ENCODE measurements around the gene TBC1D16. TPM values are rescaled to one million over a fixed set of nuclear protein-coding genes. Genes with fewer than 3 reads are reported as not detected.

The TBC1D16 gene
- total RNA-seq, 1 experiment from 2014 or later: 35.9 TPM

GRCh38 chr17:79977708-79978547 is 57.7 kb downstream of the TBC1D16 start:
- H3K9me3 Mint-ChIP-seq (ENCODE audit: low read depth, unreplicated experiment): no peaks in the 10 kb centered on the region
- DNase-seq: no peak
- CTCF ChIA-PET: no interaction called here
- intact Hi-C loops (cut with micrococcal nuclease; ENCODE audit: unreplicated experiment): no loop called here
- no peak overlapping the region for H3K4me3 Mint-ChIP-seq (ENCODE audit: low read depth, unreplicated experiment)
- no peaks in the 10 kb centered on the region for H3K4me1 Mint-ChIP-seq (ENCODE audit: low read depth, unreplicated experiment)
- no peak overlapping the region for H3K27ac Mint-ChIP-seq (ENCODE audit: unreplicated experiment)
- peaks cover 4% of the 10 kb centered on the region for H3K36me3 Mint-ChIP-seq (ENCODE audit: insufficient read depth, unreplicated experiment)
- no TSS peak for BruUV-seq (replicated peaks)
- H3K27me3 Mint-ChIP-seq (ENCODE audit: unreplicated experiment): no peaks in the 10 kb centered on the region
- TF ChIP-seq CTCF (IDR thresholded peaks at IDR 0.05; ENCODE audit: unreplicated experiment): no peak

- CTCF ChIA-PET: no interaction called here
- no peaks in the 10 kb centered on the region for H3K27me3 Mint-ChIP-seq (ENCODE audit: unreplicated experiment)
- H3K36me3 Mint-ChIP-seq (ENCODE audit: insufficient read depth, unreplicated experiment): peaks cover 4% of the 10 kb centered on the region
- H3K4me3 Mint-ChIP-seq (ENCODE audit: low read depth, unreplicated experiment): no peak overlapping the region
- H3K9me3 Mint-ChIP-seq (ENCODE audit: low read depth, unreplicated experiment): no peaks in the 10 kb centered on the region
- intact Hi-C loops (cut with micrococcal nuclease; ENCODE audit: unreplicated experiment): no loop called here
- H3K27ac Mint-ChIP-seq (ENCODE audit: unreplicated experiment): no peak overlapping the region
- DNase-seq: no peak
- no TSS peak for BruUV-seq (replicated peaks)
- no peak for TF ChIP-seq CTCF (IDR thresholded peaks at IDR 0.05; ENCODE audit: unreplicated experiment)
- H3K4me1 Mint-ChIP-seq (ENCODE audit: low read depth, unreplicated experiment): no peaks in the 10 kb centered on the region
Observed at GRCh38 chr17:79977161-79977631, 58.5 kb downstream of the TBC1D16 start.

GRCh38 chr17:79976451-79976850 is 59.2 kb downstream of the TBC1D16 start:
- no peak for TF ChIP-seq CTCF (IDR thresholded peaks at IDR 0.05; ENCODE audit: unreplicated experiment)
- Mint-ChIP-seq H3K4me3 (ENCODE audit: low read depth, unreplicated experiment) (no peak overlapping the region), H3K27ac (ENCODE audit: unreplicated experiment) (no peak overlapping the region), H3K9me3 (ENCODE audit: low read depth, unreplicated experiment) (no peaks in the 10 kb centered on the region), H3K4me1 (ENCODE audit: low read depth, unreplicated experiment) (no peaks in the 10 kb centered on the region), H3K36me3 (ENCODE audit: insufficient read depth, unreplicated experiment) (peaks cover 9% of the 10 kb centered on the region), H3K27me3 (ENCODE audit: unreplicated experiment) (no peaks in the 10 kb centered on the region)
- CTCF ChIA-PET: no interaction called here
- intact Hi-C loops (cut with micrococcal nuclease; ENCODE audit: unreplicated experiment): no loop called here
- DNase-seq: no peak
- BruUV-seq (replicated peaks): no TSS peak

- no peaks in the 10 kb centered on the region for H3K4me1 Mint-ChIP-seq (ENCODE audit: low read depth, unreplicated experiment)
Observed at GRCh38 chr17:79975498-79976134, 60.1 kb downstream of the TBC1D16 start.

More at GRCh38 chr17:79975498-79976134, 60.1 kb downstream of the TBC1D16 start:
- TF ChIP-seq CTCF (IDR thresholded peaks at IDR 0.05; ENCODE audit: unreplicated experiment): no peak
- intact Hi-C loops (cut with micrococcal nuclease; ENCODE audit: unreplicated experiment): no loop called here
- H3K27ac Mint-ChIP-seq (ENCODE audit: unreplicated experiment): no peak overlapping the region
- no peaks in the 10 kb centered on the region for H3K9me3 Mint-ChIP-seq (ENCODE audit: low read depth, unreplicated experiment)
- H3K36me3 Mint-ChIP-seq (ENCODE audit: insufficient read depth, unreplicated experiment): peaks cover 9% of the 10 kb centered on the region
- no peaks in the 10 kb centered on the region for H3K27me3 Mint-ChIP-seq (ENCODE audit: unreplicated experiment)
- DNase-seq: no peak
- CTCF ChIA-PET: interaction anchor here (1.0 kb wide), 1 partner anchor 167 kb away, joined by 3 read pairs; no protein-coding TSS in a partner anchor
- BruUV-seq (replicated peaks): no TSS peak
- H3K4me3 Mint-ChIP-seq (ENCODE audit: low read depth, unreplicated experiment): no peak overlapping the region
